Upper lobe of right lung (tissue), 1 donor: ENCODE measurements around the gene MS4A18. TPM values are rescaled to one million over a fixed set of nuclear protein-coding genes. Genes with fewer than 3 reads are reported as not detected.

Source experiments
- ATAC-seq: fragments of 200-7000 bp; cut with Tn5 transposase; one replicate; pipeline ENCODE4 v1.9.1; 2020; ENCODE audit warnings: mild to moderate bottlenecking, moderate library complexity
- DNase-seq: peaks from one replicate; pipeline ENCODE4 v3.0.0-alpha.2; 2020
- H3K27ac ChIP-seq: fragments of 200-600 bp; one replicate; pipeline ENCODE4 v1.8.0; 2022
- H3K27me3 ChIP-seq: fragments of 200-600 bp; one replicate; pipeline ENCODE4 v1.8.0; 2022; ENCODE audit warnings: mild to moderate bottlenecking
- H3K36me3 ChIP-seq: fragments of 200-600 bp; one replicate; pipeline ENCODE4 v1.8.0; 2022
- H3K4me1 ChIP-seq: fragments of 200-600 bp; one replicate; pipeline ENCODE4 v1.8.0; 2022
- H3K4me3 ChIP-seq: fragments of 200-600 bp; one replicate; pipeline ENCODE4 v1.8.0; 2022; ENCODE audit warnings: mild to moderate bottlenecking
- H3K9me3 ChIP-seq: fragments of 200-600 bp; one replicate; pipeline ENCODE4 v1.8.0; 2022
- intact Hi-C: fragments of 100-400 bp; cut with DNase I; formaldehyde crosslinking; loops from one replicate; pipeline ENCODE4 v1.11.0; 2022
- total RNA-seq: library from RNA; stranded (reverse); fragmentation: NEBNext Ultra II Directional; extraction: Animal tissue kit (Norgen Biotek cat#: 25700); gene quantifications from one replicate; pipeline ENCODE4 v1.2.1, GENCODE V29; 2021
- TF ChIP-seq, protein P1 (sequence below): fragments of 200-600 bp; IDR thresholded peaks from one replicate; pipeline ENCODE4 v1.8.0; 2022; ENCODE audit warnings: antibody characterized with exemption
- donor health status: DM: no; HTN: yes; CAD: no; lungs with severe emphysema.

MS4A18 gene
- total RNA-seq, 1 donor from 2014 or later, result not detected

DNA sequence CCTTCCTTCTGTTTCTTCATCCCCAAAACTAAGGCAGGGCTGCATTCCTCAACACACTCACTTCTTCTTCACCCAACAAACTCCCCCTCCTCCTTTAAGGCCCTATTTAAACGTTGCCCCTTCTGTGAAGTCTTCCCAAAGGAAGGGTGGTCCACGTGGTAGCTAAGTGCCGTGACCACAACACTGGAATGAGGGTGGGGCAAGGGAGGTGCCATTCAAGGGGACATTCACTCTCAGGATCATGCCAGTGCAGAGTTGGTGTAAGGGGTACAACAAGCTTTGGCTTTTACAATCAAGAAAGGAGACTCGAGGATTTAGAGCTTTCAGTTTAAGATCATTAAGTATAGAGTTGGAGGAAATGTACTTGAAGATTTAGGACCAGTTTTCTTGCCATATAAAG, 52.6 kb downstream of the MS4A18 start:
- intact Hi-C loops, result no loop called here
- DNase-seq (no peak), ATAC-seq (no peak)
- Histone ChIP-seq H3K27me3 (no peaks in the 10 kb centered on the region), H3K9me3 (no peaks in the 10 kb centered on the region), H3K4me3 (no peak overlapping the region), H3K36me3 (no peaks in the 10 kb centered on the region), H3K4me1 (peaks cover 6% of the 10 kb centered on the region), H3K27ac (no peak overlapping the region)
- TF ChIP-seq, protein P1, sequence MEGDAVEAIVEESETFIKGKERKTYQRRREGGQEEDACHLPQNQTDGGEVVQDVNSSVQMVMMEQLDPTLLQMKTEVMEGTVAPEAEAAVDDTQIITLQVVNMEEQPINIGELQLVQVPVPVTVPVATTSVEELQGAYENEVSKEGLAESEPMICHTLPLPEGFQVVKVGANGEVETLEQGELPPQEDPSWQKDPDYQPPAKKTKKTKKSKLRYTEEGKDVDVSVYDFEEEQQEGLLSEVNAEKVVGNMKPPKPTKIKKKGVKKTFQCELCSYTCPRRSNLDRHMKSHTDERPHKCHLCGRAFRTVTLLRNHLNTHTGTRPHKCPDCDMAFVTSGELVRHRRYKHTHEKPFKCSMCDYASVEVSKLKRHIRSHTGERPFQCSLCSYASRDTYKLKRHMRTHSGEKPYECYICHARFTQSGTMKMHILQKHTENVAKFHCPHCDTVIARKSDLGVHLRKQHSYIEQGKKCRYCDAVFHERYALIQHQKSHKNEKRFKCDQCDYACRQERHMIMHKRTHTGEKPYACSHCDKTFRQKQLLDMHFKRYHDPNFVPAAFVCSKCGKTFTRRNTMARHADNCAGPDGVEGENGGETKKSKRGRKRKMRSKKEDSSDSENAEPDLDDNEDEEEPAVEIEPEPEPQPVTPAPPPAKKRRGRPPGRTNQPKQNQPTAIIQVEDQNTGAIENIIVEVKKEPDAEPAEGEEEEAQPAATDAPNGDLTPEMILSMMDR, result no peak

DNA sequence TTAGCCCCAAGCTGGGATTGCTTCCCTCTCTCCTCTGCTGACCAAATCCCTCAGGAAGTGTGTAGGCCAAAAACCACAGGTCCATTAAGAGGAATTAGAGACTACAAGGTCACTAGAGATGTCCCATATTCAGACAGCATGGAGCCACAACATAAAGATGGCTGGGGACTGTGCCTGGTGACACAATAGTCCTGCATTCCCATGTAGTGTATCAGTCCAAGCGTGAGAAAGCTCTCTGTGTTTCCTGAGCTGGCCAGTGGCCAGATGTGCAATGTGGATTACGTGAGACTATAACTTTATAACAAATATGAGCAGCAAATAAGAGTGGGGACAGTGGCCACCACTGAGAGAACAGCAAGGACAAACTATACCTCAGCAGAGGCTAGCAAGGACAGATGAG, 53.1 kb downstream of the MS4A18 start:
- Histone ChIP-seq H3K4me3 (no peak overlapping the region), H3K36me3 (no peaks in the 10 kb centered on the region), H3K27me3 (no peaks in the 10 kb centered on the region), H3K9me3 (no peaks in the 10 kb centered on the region), H3K27ac (no peak overlapping the region), H3K4me1 (peaks cover 6% of the 10 kb centered on the region)
- TF ChIP-seq, protein P1, result no peak
- no peak for ATAC-seq
- intact Hi-C loops, result no loop called here
- DNase-seq, result peak; percentile 12

- H3K4me3 ChIP-seq, result no peak overlapping the region
- H3K27ac ChIP-seq, result no peak overlapping the region
- intact Hi-C loops, result no loop called here
- no peaks in the 10 kb centered on the region for H3K9me3 ChIP-seq
- H3K36me3 ChIP-seq, result no peaks in the 10 kb centered on the region
- H3K4me1 ChIP-seq, result peaks cover 6% of the 10 kb centered on the region
- peak; percentile 20 for DNase-seq
- H3K27me3 ChIP-seq, result no peaks in the 10 kb centered on the region
- no peak for ATAC-seq
- TF ChIP-seq, protein P1, result no peak
Observed at GRCh38 chr11:60780065-60780464, 55.5 kb downstream of the MS4A18 start.

- Histone ChIP-seq H3K4me1 (no peaks in the 10 kb centered on the region), H3K27me3 (no peaks in the 10 kb centered on the region), H3K9me3 (no peaks in the 10 kb centered on the region), H3K27ac (no peak overlapping the region), H3K36me3 (no peaks in the 10 kb centered on the region), H3K4me3 (no peak overlapping the region)
- TF ChIP-seq, protein P1, result no peak
- ATAC-seq (no peak), DNase-seq (no peak)
- intact Hi-C loops, result no loop called here
Observed at GRCh38 chr11:60780774-60781173, 56.3 kb downstream of the MS4A18 start.

DNA sequence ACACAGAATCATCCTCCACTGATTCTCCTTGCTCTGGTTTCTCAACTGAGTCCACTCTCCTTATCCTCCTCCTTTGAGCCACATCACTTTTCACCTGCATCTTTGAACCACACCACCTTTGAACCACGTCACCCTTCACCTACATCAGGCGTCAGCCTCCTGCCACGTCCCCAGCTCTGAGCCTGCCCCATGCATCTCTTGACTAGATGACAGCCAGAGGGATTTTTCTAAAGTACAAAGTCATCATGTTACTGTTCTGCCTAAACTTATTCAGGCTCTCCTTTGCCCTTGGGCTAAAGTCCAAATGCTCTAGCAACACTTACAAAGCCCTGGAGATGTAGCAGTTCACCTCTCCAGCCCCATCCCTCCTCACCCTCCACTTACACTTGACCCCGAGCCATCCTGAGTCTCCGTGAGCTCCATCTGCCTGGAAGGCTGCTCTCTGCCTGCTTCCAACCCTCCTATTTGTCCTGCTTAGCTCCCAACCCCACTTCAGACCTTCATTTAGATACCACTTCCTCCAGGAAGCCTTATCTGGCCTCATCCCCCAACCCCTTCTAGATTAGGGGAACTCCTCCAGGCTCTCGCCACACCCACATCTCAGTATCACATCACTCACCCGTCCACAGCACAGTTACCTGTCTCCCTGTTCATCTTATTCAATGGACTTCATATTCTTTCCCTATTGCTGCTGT, 56.9 kb downstream of the MS4A18 start:
- intact Hi-C loops, result no loop called here
- Histone ChIP-seq H3K9me3 (no peaks in the 10 kb centered on the region), H3K4me1 (no peaks in the 10 kb centered on the region), H3K36me3 (no peaks in the 10 kb centered on the region), H3K27ac (no peak overlapping the region), H3K27me3 (no peaks in the 10 kb centered on the region), H3K4me3 (no peak overlapping the region)
- no peak for DNase-seq
- TF ChIP-seq, protein P1, result no peak
- ATAC-seq, result no peak

DNA sequence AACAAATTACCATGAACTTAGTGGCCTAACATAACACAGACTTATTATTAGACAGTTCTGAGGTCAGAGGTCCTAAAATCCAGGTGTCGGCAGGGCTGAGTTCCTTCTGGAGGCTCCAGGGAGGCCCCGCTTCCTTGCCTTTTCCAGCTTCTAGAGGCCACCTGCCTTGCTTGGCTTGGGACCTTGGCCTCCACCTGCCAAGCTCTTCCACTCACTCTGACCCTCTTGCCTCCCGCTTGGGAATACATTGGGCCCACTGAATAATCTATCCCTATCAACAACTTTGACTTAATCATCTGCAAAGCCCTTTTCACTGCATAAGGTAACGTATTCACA, 57.4 kb downstream of the MS4A18 start:
- intact Hi-C loops, result no loop called here
- ATAC-seq, result no peak
- no peaks in the 10 kb centered on the region for H3K36me3 ChIP-seq
- TF ChIP-seq, protein P1, result no peak
- H3K4me3 ChIP-seq, result no peak overlapping the region
- H3K27me3 ChIP-seq, result no peaks in the 10 kb centered on the region
- no peaks in the 10 kb centered on the region for H3K4me1 ChIP-seq
- no peaks in the 10 kb centered on the region for H3K9me3 ChIP-seq
- no peak for DNase-seq
- no peak overlapping the region for H3K27ac ChIP-seq
